ENCODE data around the gene MYOF. TPM values are rescaled to one million over a fixed set of nuclear protein-coding genes. Genes with fewer than 3 reads are reported as not detected.
A peak's percentile ranks its signal among the peaks of the same experiment; 100 is the strongest.

The MYOF gene
- total and polyA plus RNA-seq, 7 experiments from 2014 or later: 0.57 to 31.2 (median 1.5) TPM; not detected in 2

DNA sequence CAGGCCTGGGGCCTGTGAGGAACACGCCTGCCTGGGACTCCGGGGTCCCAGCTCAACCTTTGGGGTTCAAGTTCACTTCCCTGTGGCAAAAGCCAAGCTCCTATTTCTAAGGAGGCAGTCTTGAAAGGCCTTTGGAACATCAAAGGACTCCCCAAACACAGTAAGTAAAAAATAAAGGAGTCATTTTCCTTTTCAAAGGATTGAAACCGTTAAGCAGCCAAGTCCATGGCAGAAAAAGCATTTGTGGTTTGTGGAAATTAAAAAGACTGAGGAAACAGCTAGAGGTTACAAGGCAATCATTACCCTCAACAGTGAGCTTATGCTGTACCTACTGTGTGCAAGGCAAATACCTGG, 200.8 kb downstream of the MYOF start:
- POLR2A ChIA-PET: no interaction called here
- intact Hi-C loops (cut with micrococcal nuclease): no loop called here

DNA sequence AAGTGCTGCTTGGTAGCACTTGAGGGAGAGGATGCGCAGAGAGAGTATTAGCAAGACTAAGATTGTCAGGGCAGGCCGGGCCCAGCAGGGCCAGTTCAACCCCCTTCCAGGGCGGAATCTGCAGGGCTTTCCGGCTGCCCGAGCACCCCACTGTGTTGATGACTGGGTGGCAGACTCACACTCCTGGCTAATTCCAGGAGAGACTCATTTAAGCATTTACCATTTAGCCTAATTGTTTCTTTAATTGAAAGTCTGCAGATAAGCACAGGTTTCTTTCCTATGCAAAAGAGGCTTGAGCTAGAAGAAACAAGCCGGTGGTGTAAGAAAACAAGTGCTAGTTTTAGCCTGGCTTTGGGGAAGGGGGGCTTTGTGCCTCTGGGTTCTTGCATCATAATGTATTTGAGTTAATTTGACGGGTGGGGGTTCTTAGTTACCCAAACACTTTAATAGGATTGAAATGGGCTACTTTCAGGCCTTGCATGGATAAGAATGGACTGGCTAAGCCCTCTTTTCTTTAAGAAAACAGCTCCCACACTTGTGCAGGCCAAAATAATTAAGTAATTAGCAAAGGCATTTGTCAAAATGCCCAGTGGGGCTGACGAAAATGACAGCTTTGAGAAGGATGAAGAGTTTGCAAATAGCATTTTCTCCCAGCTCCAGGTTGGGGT, 201.3 kb downstream of the MYOF start:
- ChIA-PET CTCF (no interaction called here), POLR2A (no interaction called here)
- H3K4me3 ChIP-seq (ENCODE audit: low read length): no peak overlapping the region
- no peaks in the 10 kb centered on the region for H3K9me3 Mint-ChIP-seq
- no peaks in the 10 kb centered on the region for H3K27me3 ChIP-seq (ENCODE audit: control insufficient read depth in 2 of 2, insufficient read depth in 2 of 2, low read length in 2 of 2)
- no peak overlapping the region for H3K27ac ChIP-seq (ENCODE audit: low read depth, low read length)
- no peaks in the 10 kb centered on the region for H3K36me3 Mint-ChIP-seq
- H3K4me3 Mint-ChIP-seq: no peak overlapping the region
- no peak for DNase-seq
- peaks cover 0 to 4% (median 0%) of the 10 kb centered on the region in 5 donors for H3K27me3 Mint-ChIP-seq
- H3K9me3 ChIP-seq (ENCODE audit: control insufficient read depth in 2 of 3, low read length in 3 of 3): no peaks in the 10 kb centered on the region
- no peak overlapping the region for H3K27ac Mint-ChIP-seq
- no peaks in the 10 kb centered on the region for H3K36me3 ChIP-seq (ENCODE audit: control insufficient read depth in 2 of 3, insufficient read depth in 3 of 3, low read length in 3 of 3)
- H3K4me1 Mint-ChIP-seq: peaks cover 0 to 4% (median 0%) of the 10 kb centered on the region in 7 donors
- ATAC-seq: no peak
- no peaks in the 10 kb centered on the region for H3K4me1 ChIP-seq (ENCODE audit: control insufficient read depth in 2 of 2, insufficient read depth in 2 of 2, low read length in 2 of 2)
- intact Hi-C loops (cut with micrococcal nuclease): no loop called here

More for the DNA sequence above, 200.8 kb downstream of the MYOF start:
- H3K4me1 ChIP-seq (ENCODE audit: control insufficient read depth in 2 of 2, insufficient read depth in 2 of 2, low read length in 2 of 2): no peaks in the 10 kb centered on the region
- DNase-seq: no peak
- CTCF ChIA-PET: no interaction called here
- no peak overlapping the region for H3K27ac ChIP-seq (ENCODE audit: low read depth, low read length)
- no peaks in the 10 kb centered on the region for H3K9me3 Mint-ChIP-seq
- peaks cover 0 to 4% (median 0%) of the 10 kb centered on the region in 7 donors for H3K4me1 Mint-ChIP-seq
- H3K36me3 ChIP-seq (ENCODE audit: control insufficient read depth in 2 of 3, insufficient read depth in 3 of 3, low read length in 3 of 3): no peaks in the 10 kb centered on the region
- no peaks in the 10 kb centered on the region for H3K9me3 ChIP-seq (ENCODE audit: control insufficient read depth in 2 of 3, low read length in 3 of 3)
- no peak for ATAC-seq
- H3K36me3 Mint-ChIP-seq: no peaks in the 10 kb centered on the region
- peaks cover 0 to 4% (median 0%) of the 10 kb centered on the region in 5 donors for H3K27me3 Mint-ChIP-seq
- H3K4me3 ChIP-seq (ENCODE audit: low read length): no peak overlapping the region
- no peaks in the 10 kb centered on the region for H3K27me3 ChIP-seq (ENCODE audit: control insufficient read depth in 2 of 2, insufficient read depth in 2 of 2, low read length in 2 of 2)
- H3K27ac Mint-ChIP-seq: no peak overlapping the region
- no peak overlapping the region for H3K4me3 Mint-ChIP-seq

DNA sequence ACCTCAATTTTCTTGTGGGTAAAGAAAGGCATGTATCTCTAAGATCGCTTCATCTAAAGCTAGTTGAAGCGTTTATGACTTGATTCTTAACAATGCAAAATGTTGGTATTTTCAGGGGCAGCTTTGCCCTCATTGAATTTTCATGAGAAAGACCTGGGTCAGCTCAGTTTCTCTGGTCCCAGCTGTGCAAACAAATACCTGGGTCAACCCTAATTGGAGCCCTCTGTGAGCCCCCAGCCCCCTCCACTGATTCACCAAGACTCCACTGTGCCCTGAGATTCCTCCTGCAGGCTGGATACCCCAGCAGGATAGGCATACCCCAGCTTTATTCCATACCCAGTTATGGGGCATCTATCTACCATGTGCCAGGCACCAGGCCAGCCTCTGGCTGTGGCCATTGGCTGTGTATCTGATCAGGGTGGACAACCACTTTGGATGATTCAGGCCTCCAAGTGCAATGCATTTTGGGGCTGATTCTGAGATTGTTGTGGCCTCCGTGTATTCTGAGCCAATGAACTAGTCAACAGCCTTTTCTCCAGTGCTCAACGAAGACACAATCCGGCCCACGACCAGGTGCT, 201.9 kb downstream of the MYOF start:
- peaks cover 0 to 4% (median 0%) of the 10 kb centered on the region in 5 donors for H3K27me3 Mint-ChIP-seq
- no peaks in the 10 kb centered on the region for H3K27me3 ChIP-seq (ENCODE audit: control insufficient read depth in 2 of 2, insufficient read depth in 2 of 2, low read length in 2 of 2)
- no peaks in the 10 kb centered on the region for H3K9me3 ChIP-seq (ENCODE audit: control insufficient read depth in 2 of 3, low read length in 3 of 3)
- no peak overlapping the region for H3K27ac ChIP-seq (ENCODE audit: low read depth, low read length)
- CTCF ChIA-PET: no interaction called here
- no peak overlapping the region for H3K27ac Mint-ChIP-seq
- peaks cover 0 to 4% (median 0%) of the 10 kb centered on the region in 7 donors for H3K4me1 Mint-ChIP-seq
- POLR2A ChIA-PET: no interaction called here
- H3K36me3 ChIP-seq (ENCODE audit: control insufficient read depth in 2 of 3, insufficient read depth in 3 of 3, low read length in 3 of 3): no peaks in the 10 kb centered on the region
- H3K4me1 ChIP-seq (ENCODE audit: control insufficient read depth in 2 of 2, insufficient read depth in 2 of 2, low read length in 2 of 2): no peaks in the 10 kb centered on the region
- no peak overlapping the region for H3K4me3 ChIP-seq (ENCODE audit: low read length)
- no peaks in the 10 kb centered on the region for H3K9me3 Mint-ChIP-seq
- ATAC-seq (no peak), DNase-seq (no peak)
- intact Hi-C loops (cut with micrococcal nuclease): no loop called here
- no peaks in the 10 kb centered on the region for H3K36me3 Mint-ChIP-seq
- H3K4me3 Mint-ChIP-seq: no peak overlapping the region

DNA sequence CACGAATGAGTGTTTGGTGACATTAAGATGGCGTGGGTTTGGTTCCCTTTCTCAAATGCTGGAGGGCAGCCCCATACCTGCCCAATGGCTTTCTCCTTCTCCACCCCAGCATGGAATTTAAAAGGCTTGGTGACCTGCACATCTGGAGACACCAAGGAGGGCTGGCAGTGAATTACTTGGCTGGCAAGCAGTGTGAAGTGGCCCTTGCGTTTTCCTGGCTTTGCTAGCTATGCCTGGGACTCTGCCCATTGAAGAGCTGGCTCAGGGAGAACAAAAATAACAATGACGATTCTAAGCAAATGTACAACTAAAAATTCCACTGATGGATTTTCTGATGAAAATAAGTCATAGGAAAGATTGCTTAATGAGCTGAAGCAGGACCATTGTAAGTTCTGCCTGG, 204.8 kb downstream of the MYOF start:
- Histone ChIP-seq H3K9me3 (ENCODE audit: control insufficient read depth in 2 of 3, low read length in 3 of 3) (no peaks in the 10 kb centered on the region), H3K4me1 (ENCODE audit: control insufficient read depth in 2 of 2, insufficient read depth in 2 of 2, low read length in 2 of 2) (no peaks in the 10 kb centered on the region), H3K27me3 (ENCODE audit: control insufficient read depth in 2 of 2, insufficient read depth in 2 of 2, low read length in 2 of 2) (no peaks in the 10 kb centered on the region), H3K27ac (ENCODE audit: low read depth, low read length) (no peak overlapping the region), H3K4me3 (ENCODE audit: low read length) (no peak overlapping the region), H3K36me3 (ENCODE audit: control insufficient read depth in 2 of 3, insufficient read depth in 3 of 3, low read length in 3 of 3) (no peaks in the 10 kb centered on the region)
- Mint-ChIP-seq H3K4me1 (no peaks in the 10 kb centered on the region), H3K27ac (peak overlapping the region in 1 of 9 donors; percentile 12), H3K9me3 (no peaks in the 10 kb centered on the region), H3K4me3 (no peak overlapping the region), H3K36me3 (no peaks in the 10 kb centered on the region), H3K27me3 (no peaks in the 10 kb centered on the region)
- no peak for DNase-seq
- POLR2A ChIA-PET: no interaction called here
- intact Hi-C loops (cut with micrococcal nuclease): no loop called here
- ATAC-seq: no peak
- CTCF ChIA-PET: no interaction called here

DNA sequence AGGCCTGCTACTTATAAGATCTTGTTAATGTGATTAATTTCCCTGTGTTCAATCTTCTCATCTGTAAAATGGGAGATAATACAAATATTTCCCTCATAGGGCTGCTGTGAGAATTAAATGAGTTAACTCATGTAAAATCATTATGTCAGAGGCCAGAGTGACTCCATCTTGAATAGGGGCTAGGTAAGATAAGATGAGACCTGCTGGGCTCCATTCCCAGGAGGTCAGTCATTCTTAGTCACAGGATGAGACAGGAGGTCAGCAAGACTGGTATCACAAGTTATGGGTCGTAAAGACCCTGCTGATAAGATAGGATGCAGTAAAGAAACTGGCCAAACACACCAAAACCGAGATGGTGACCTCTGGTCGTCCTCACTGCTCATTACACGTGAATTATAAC, 207.7 kb downstream of the MYOF start:
- H3K36me3 ChIP-seq (ENCODE audit: control insufficient read depth in 2 of 3, insufficient read depth in 3 of 3, low read length in 3 of 3): no peaks in the 10 kb centered on the region
- Mint-ChIP-seq H3K27ac (no peak overlapping the region), H3K9me3 (peaks cover 0 to 5% (median 2%) of the 10 kb centered on the region in 11 donors), H3K4me1 (no peaks in the 10 kb centered on the region), H3K27me3 (no peaks in the 10 kb centered on the region), H3K4me3 (no peak overlapping the region), H3K36me3 (peaks cover 0 to 5% (median 0%) of the 10 kb centered on the region in 5 donors)
- ChIA-PET CTCF (no interaction called here), POLR2A (no interaction called here)
- ATAC-seq (no peak), DNase-seq (no peak)
- no peak overlapping the region for H3K4me3 ChIP-seq (ENCODE audit: low read length)
- no peaks in the 10 kb centered on the region for H3K9me3 ChIP-seq (ENCODE audit: control insufficient read depth in 2 of 3, low read length in 3 of 3)
- no peak overlapping the region for H3K27ac ChIP-seq (ENCODE audit: low read depth, low read length)
- H3K4me1 ChIP-seq (ENCODE audit: control insufficient read depth in 2 of 2, insufficient read depth in 2 of 2, low read length in 2 of 2): no peaks in the 10 kb centered on the region
- H3K27me3 ChIP-seq (ENCODE audit: control insufficient read depth in 2 of 2, insufficient read depth in 2 of 2, low read length in 2 of 2): no peaks in the 10 kb centered on the region
- intact Hi-C loops (cut with micrococcal nuclease): no loop called here

DNA sequence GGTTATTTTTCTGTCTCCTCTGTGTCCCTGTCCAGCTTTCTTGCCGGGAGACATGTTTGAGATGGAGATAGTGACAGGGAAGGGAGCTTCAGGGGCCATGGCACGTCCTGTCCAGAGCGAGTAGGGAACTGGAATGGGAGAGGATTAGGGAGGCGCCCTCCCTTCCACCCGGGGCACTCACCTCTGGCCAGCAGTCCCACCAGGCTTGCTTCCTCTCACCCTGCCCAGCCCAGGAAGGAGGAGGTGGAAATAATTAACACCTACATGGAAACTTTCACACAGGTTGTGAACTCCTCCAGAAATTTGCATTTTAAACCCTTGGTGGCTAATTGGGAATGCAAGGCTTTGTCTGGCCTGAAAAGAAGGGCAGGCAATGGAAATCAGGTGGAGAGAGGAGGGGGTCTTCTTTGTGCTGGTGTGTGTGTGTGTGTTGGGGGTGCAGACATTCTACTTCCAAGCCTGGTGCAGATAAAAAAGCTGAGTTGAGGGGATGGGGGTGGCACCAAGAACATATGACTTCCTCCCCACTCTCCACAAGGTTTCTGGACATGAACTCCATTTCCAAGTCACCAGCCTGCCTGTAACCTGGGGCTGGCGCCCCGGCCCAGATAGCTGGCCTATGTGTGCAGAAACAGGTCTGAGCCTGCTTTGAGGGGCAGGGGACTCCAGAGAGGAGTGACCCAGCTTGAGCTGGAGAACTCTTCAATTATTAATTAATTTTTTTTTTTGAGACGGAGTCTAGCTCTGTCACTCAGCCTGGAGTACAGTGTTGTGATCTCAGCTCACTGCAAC, 209.1 kb downstream of the MYOF start:
- no peak overlapping the region for H3K27ac Mint-ChIP-seq
- POLR2A ChIA-PET: no interaction called here
- H3K4me3 Mint-ChIP-seq: no peak overlapping the region
- peaks cover 0 to 6% (median 0%) of the 10 kb centered on the region in 5 donors for H3K36me3 Mint-ChIP-seq
- Histone ChIP-seq H3K4me3 (ENCODE audit: low read length) (no peak overlapping the region), H3K36me3 (ENCODE audit: control insufficient read depth in 2 of 3, insufficient read depth in 3 of 3, low read length in 3 of 3) (no peaks in the 10 kb centered on the region), H3K4me1 (ENCODE audit: control insufficient read depth in 2 of 2, insufficient read depth in 2 of 2, low read length in 2 of 2) (no peaks in the 10 kb centered on the region), H3K27ac (ENCODE audit: low read depth, low read length) (no peak overlapping the region), H3K27me3 (ENCODE audit: control insufficient read depth in 2 of 2, insufficient read depth in 2 of 2, low read length in 2 of 2) (no peaks in the 10 kb centered on the region), H3K9me3 (ENCODE audit: control insufficient read depth in 2 of 3, low read length in 3 of 3) (no peaks in the 10 kb centered on the region)
- CTCF ChIA-PET: no interaction called here
- DNase-seq: no peak
- intact Hi-C loops (cut with micrococcal nuclease): no loop called here
- peaks cover 0 to 11% (median 4%) of the 10 kb centered on the region in 11 donors for H3K9me3 Mint-ChIP-seq
- H3K4me1 Mint-ChIP-seq: peaks cover 0 to 3% (median 0%) of the 10 kb centered on the region in 7 donors
- ATAC-seq: no peak
- no peaks in the 10 kb centered on the region for H3K27me3 Mint-ChIP-seq

All from naive thymus-derived CD4-positive, alpha-beta T cell (primary cell).